ENCODE measurements around the gene VAMP4. TPM values are rescaled to one million over a fixed set of nuclear protein-coding genes. Genes with fewer than 3 reads are reported as not detected.
A peak's percentile ranks its signal among the peaks of the same experiment; 100 is the strongest.

VAMP4 gene
- total RNA-seq, 2 donors from 2014 or later = 6.4 to 12.4 TPM

- Histone ChIP-seq H3K9ac (ENCODE audit: low read depth in 2 of 2, low read length in 2 of 2) (peak overlapping the region; percentile 94 to 95), H3K4me1 (peaks cover 10% of the 10 kb centered on the region), H3K36me3 (no peaks in the 10 kb centered on the region), H3K27ac (peak overlapping the region; percentile 97), H3K9me3 (no peaks in the 10 kb centered on the region), H3K27me3 (no peaks in the 10 kb centered on the region), H3K4me3 (peak overlapping the region; percentile 85)
- intact Hi-C loops (cut with DNase I) = loop anchor here (5.0 kb wide), 1 partner anchor 41 kb away; the partner anchor contains the start of gene METTL13
- peak; percentile 57 for DNase-seq
- no peak for TF ChIP-seq CTCF (IDR thresholded peaks at IDR 0.05)
Observed at GRCh38 chr1:171740987-171741871, 636 bp downstream of the VAMP4 start.

- no peaks in the 10 kb centered on the region for H3K9me3 ChIP-seq
Observed at GRCh38 chr1:171740356-171740863, 1.5 kb downstream of the VAMP4 start.

GRCh38 chr1:171739656-171740055 is 2.2 kb downstream of the VAMP4 start:
- Histone ChIP-seq H3K4me1 (peaks cover 10% of the 10 kb centered on the region), H3K9me3 (no peaks in the 10 kb centered on the region), H3K27ac (no peak overlapping the region), H3K27me3 (no peaks in the 10 kb centered on the region), H3K4me3 (no peak overlapping the region), H3K36me3 (peaks cover 12% of the 10 kb centered on the region), H3K9ac (ENCODE audit: low read depth in 2 of 2, low read length in 2 of 2) (no peak overlapping the region)
- no peak for TF ChIP-seq CTCF (IDR thresholded peaks at IDR 0.05)
- intact Hi-C loops (cut with DNase I) = loop anchor here (5.0 kb wide), 1 partner anchor 43 kb away; the partner anchor contains the start of gene METTL13
- no peak for DNase-seq

More at GRCh38 chr1:171740356-171740863, 1.5 kb downstream of the VAMP4 start:
- Histone ChIP-seq H3K27me3 (no peaks in the 10 kb centered on the region), H3K4me1 (peaks cover 10% of the 10 kb centered on the region), H3K36me3 (peaks cover 7% of the 10 kb centered on the region), H3K27ac (no peak overlapping the region), H3K4me3 (no peak overlapping the region), H3K9ac (ENCODE audit: low read depth in 2 of 2, low read length in 2 of 2) (no peak overlapping the region)
- intact Hi-C loops (cut with DNase I) = loop anchor here (5.0 kb wide), 1 partner anchor 42 kb away; the partner anchor contains the start of gene METTL13
- TF ChIP-seq CTCF (IDR thresholded peaks at IDR 0.05) = no peak
- no peak for DNase-seq

GRCh38 chr1:171738911-171739310 is 3.0 kb downstream of the VAMP4 start:
- Histone ChIP-seq H3K4me1 (peaks cover 10% of the 10 kb centered on the region), H3K36me3 (peaks cover 12% of the 10 kb centered on the region), H3K27ac (no peak overlapping the region), H3K27me3 (no peaks in the 10 kb centered on the region), H3K9me3 (no peaks in the 10 kb centered on the region), H3K4me3 (no peak overlapping the region), H3K9ac (ENCODE audit: low read depth in 2 of 2, low read length in 2 of 2) (no peak overlapping the region)
- DNase-seq = no peak
- intact Hi-C loops (cut with DNase I) = no loop called here
- no peak for TF ChIP-seq CTCF (IDR thresholded peaks at IDR 0.05)

GRCh38 chr1:171736196-171736595 is 5.7 kb downstream of the VAMP4 start:
- Histone ChIP-seq H3K4me3 (no peak overlapping the region), H3K27me3 (no peaks in the 10 kb centered on the region), H3K27ac (no peak overlapping the region), H3K9me3 (no peaks in the 10 kb centered on the region), H3K36me3 (peaks cover 12% of the 10 kb centered on the region), H3K4me1 (no peaks in the 10 kb centered on the region), H3K9ac (ENCODE audit: low read depth in 2 of 2, low read length in 2 of 2) (no peak overlapping the region)
- DNase-seq = no peak
- intact Hi-C loops (cut with DNase I) = no loop called here
- TF ChIP-seq CTCF (IDR thresholded peaks at IDR 0.05) = no peak

Measured in colonic mucosa (tissue), 4 donors.